CD4-positive, alpha-beta memory T cell (primary cell): ENCODE data around the gene DYNC1I1. TPM values are rescaled to one million over a fixed set of nuclear protein-coding genes. Genes with fewer than 3 reads are reported as not detected.

ENCODE experiments used
- CTCF ChIA-PET: fragments of 350-600 bp; sonication (Branson Sonifier 250); formaldehyde crosslinking; loops from one replicate; lab custom pipeline; 2021; ENCODE audit warnings: inconsistent platforms; ENCODE audit not compliant: partially characterized antibody; lab: Charles Lee
- POLR2A ChIA-PET: fragments of 350-600 bp; sonication (Branson Sonifier 250); formaldehyde crosslinking; loops from one replicate; lab custom pipeline; 2021; ENCODE audit not compliant: partially characterized antibody; lab: Charles Lee
- DNase-seq, 5 donors: peaks; one replicate each; pipeline versions ENCODE4 v3.0.0 to v3.0.0-alpha.2; 2020 to 2022; ENCODE audit warnings: mixed read lengths in 1 of 5
- H3K27ac ChIP-seq: one replicate; pipeline ENCODE4 v1.7.0; 2013; ENCODE audit warnings: low read depth, low read length
- H3K27me3 ChIP-seq: 2 replicates; pipeline ENCODE4 v1.7.0; 2013; ENCODE audit warnings: mild to moderate bottlenecking, low read length, moderate library complexity; ENCODE audit not compliant: insufficient read depth
- H3K36me3 ChIP-seq: 2 replicates; pipeline ENCODE4 v1.7.0; 2013; ENCODE audit warnings: mild to moderate bottlenecking, low read length, moderate library complexity; ENCODE audit not compliant: insufficient read depth
- H3K4me1 ChIP-seq: 2 replicates; pipeline ENCODE4 v1.7.0; 2013; ENCODE audit warnings: mild to moderate bottlenecking, low read length, moderate library complexity; ENCODE audit not compliant: insufficient read depth
- H3K4me3 ChIP-seq, 2 donors: one replicate each; pipeline ENCODE4 v1.7.0; 2013; ENCODE audit warnings: low read length in 2 of 2, mild to moderate bottlenecking in 1 of 2
- H3K9me3 ChIP-seq, 2 donors: one replicate each; pipeline ENCODE4 v1.7.0; 2013; ENCODE audit warnings: low read length in 2 of 2, control low read depth in 1 of 2; ENCODE audit not compliant: control insufficient read depth in 1 of 2
- H3K27ac Mint-ChIP-seq, 7 donors: one replicate each; pipeline ENCODE4 v1.8.0; 2020 to 2021; ENCODE audit warnings: mixed read lengths in 7 of 7, mild to moderate bottlenecking in 6 of 7, inconsistent platforms in 3 of 7, moderate library complexity in 3 of 7
- H3K27me3 Mint-ChIP-seq, 2 donors: one replicate each; pipeline ENCODE4 v1.8.0; 2020 to 2021; ENCODE audit warnings: mixed read lengths in 2 of 2
- H3K36me3 Mint-ChIP-seq, 2 donors: one replicate each; pipeline ENCODE4 v1.8.0; 2020 to 2021; ENCODE audit warnings: mixed read lengths in 2 of 2, inconsistent platforms in 1 of 2, mild to moderate bottlenecking in 1 of 2
- H3K4me1 Mint-ChIP-seq, 4 donors: one replicate each; pipeline ENCODE4 v1.8.0; 2020 to 2021; ENCODE audit warnings: mixed read lengths in 4 of 4, mild to moderate bottlenecking in 1 of 4
- H3K4me3 Mint-ChIP-seq, 8 donors: one replicate each; pipeline ENCODE4 v1.8.0; 2020 to 2021; ENCODE audit warnings: mixed read lengths in 8 of 8, mild to moderate bottlenecking in 7 of 8, moderate library complexity in 6 of 8, inconsistent platforms in 3 of 8
- H3K9me3 Mint-ChIP-seq, 8 donors: one replicate each; pipeline ENCODE4 v1.8.0; 2020 to 2021; ENCODE audit warnings: mixed read lengths in 8 of 8, mild to moderate bottlenecking in 5 of 8, inconsistent platforms in 3 of 8, moderate library complexity in 1 of 8
- intact Hi-C: fragments of 100-400 bp; cut with micrococcal nuclease; formaldehyde crosslinking; loops from one replicate; pipeline ENCODE4 v1.15.1; 2023
- polyA plus RNA-seq, 2 donors: library from polyadenylated mRNA; unstranded; fragments of 300-500 nt; fragmentation: Illumina TruSeq; gene quantifications; one replicate each; pipeline ENCODE4 v1.2.3, GENCODE V29; 2021
- total RNA-seq, 2 experiments: library from RNA; stranded (reverse); gene quantifications; one replicate each; pipeline ENCODE4 v1.2.3, GENCODE V29; 2021

DYNC1I1 gene
- total and polyA plus RNA-seq, 4 experiments from 2014 or later, result 0.33 TPM; not detected in 3

DNA sequence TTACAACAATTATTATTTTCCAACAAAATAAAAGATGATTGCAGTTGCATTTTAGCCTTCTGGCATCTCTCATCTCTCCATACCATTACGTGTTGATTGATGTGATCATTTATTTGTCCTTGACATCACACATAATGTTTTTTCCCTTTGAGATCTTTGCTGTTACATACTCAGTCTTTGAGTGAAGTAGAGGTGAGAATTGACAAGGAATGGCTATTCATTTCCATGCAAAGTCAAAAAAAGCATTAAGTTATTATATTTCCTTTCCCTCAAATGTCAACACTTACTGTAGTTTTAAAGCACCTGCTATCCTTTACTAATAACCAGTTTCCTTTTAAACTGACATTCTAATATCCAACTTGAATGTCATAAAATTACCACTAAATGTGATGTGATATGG is 33.6 kb downstream of the DYNC1I1 start:
- peaks cover 0 to 4% of the 10 kb centered on the region in 2 donors for H3K27me3 Mint-ChIP-seq

DNA sequence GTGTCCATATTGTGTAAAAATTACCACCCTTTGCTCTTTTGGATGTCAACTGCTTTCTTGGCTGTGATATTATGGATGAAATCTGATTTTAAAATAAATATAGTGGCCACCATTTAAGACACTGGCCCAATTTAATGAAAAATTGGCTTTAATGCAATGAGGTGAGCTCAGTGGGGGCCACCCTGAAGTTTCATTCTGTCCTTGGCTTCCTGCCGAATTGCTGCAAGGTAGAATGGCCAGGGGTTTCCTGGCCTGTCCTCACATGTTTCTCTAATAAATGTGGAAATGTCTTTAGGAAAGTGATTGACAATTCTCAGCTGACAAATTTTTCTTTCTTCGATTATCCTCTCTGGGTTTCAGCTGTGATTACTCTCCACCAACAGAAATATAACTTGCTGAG is 36.0 kb downstream of the DYNC1I1 start:
- Mint-ChIP-seq H3K27ac (no peak overlapping the region), H3K36me3 (no peaks in the 10 kb centered on the region), H3K27me3 (peaks cover 0 to 4% of the 10 kb centered on the region in 2 donors), H3K4me1 (no peaks in the 10 kb centered on the region), H3K4me3 (no peak overlapping the region), H3K9me3 (no peaks in the 10 kb centered on the region)
- H3K9me3 ChIP-seq, result no peaks in the 10 kb centered on the region
- ChIA-PET POLR2A (no interaction called here), CTCF (no interaction called here)
- H3K27ac ChIP-seq, result no peak overlapping the region
- H3K27me3 ChIP-seq, result no peaks in the 10 kb centered on the region
- no peaks in the 10 kb centered on the region for H3K36me3 ChIP-seq
- no peak overlapping the region for H3K4me3 ChIP-seq
- intact Hi-C loops, result no loop called here
- DNase-seq, result no peak
- no peaks in the 10 kb centered on the region for H3K4me1 ChIP-seq

More for the DNA sequence above, 33.6 kb downstream of the DYNC1I1 start:
- no peak overlapping the region for H3K27ac Mint-ChIP-seq
- POLR2A ChIA-PET, result no interaction called here
- Histone ChIP-seq H3K36me3 (no peaks in the 10 kb centered on the region), H3K9me3 (no peaks in the 10 kb centered on the region), H3K4me1 (no peaks in the 10 kb centered on the region), H3K27me3 (no peaks in the 10 kb centered on the region), H3K4me3 (no peak overlapping the region), H3K27ac (no peak overlapping the region)
- no peak overlapping the region for H3K4me3 Mint-ChIP-seq
- intact Hi-C loops, result no loop called here
- H3K9me3 Mint-ChIP-seq, result peaks cover 0 to 3% (median 0%) of the 10 kb centered on the region in 8 donors
- DNase-seq, result no peak
- CTCF ChIA-PET, result no interaction called here
- H3K4me1 Mint-ChIP-seq, result no peaks in the 10 kb centered on the region
- no peaks in the 10 kb centered on the region for H3K36me3 Mint-ChIP-seq

GRCh38 chr7:95811846-95812445 is 39.6 kb downstream of the DYNC1I1 start:
- intact Hi-C loops, result no loop called here
- no peaks in the 10 kb centered on the region for H3K27me3 ChIP-seq
- no peak overlapping the region for H3K4me3 ChIP-seq
- Mint-ChIP-seq H3K4me1 (no peaks in the 10 kb centered on the region), H3K27me3 (peaks cover 0 to 4% of the 10 kb centered on the region in 2 donors), H3K4me3 (no peak overlapping the region), H3K9me3 (peaks cover 0 to 1% (median 0%) of the 10 kb centered on the region in 8 donors), H3K27ac (no peak overlapping the region), H3K36me3 (no peaks in the 10 kb centered on the region)
- CTCF ChIA-PET, result no interaction called here
- POLR2A ChIA-PET, result no interaction called here
- DNase-seq, result no peak
- H3K9me3 ChIP-seq, result no peaks in the 10 kb centered on the region
- no peak overlapping the region for H3K27ac ChIP-seq
- no peaks in the 10 kb centered on the region for H3K4me1 ChIP-seq
- H3K36me3 ChIP-seq, result no peaks in the 10 kb centered on the region

GRCh38 chr7:95814721-95815120 is 42.4 kb downstream of the DYNC1I1 start:
- no peaks in the 10 kb centered on the region for H3K36me3 Mint-ChIP-seq
- no peak for DNase-seq

GRCh38 chr7:95817866-95818640 is 45.7 kb downstream of the DYNC1I1 start:
- intact Hi-C loops, result no loop called here
- Mint-ChIP-seq H3K27ac (no peak overlapping the region), H3K9me3 (peaks cover 0 to 2% (median 0%) of the 10 kb centered on the region in 8 donors), H3K4me1 (no peaks in the 10 kb centered on the region), H3K4me3 (no peak overlapping the region), H3K27me3 (no peaks in the 10 kb centered on the region), H3K36me3 (no peaks in the 10 kb centered on the region)
- ChIA-PET POLR2A (no interaction called here), CTCF (no interaction called here)
- no peak overlapping the region for H3K27ac ChIP-seq
- DNase-seq, result no peak
- H3K27me3 ChIP-seq, result peaks cover 5% of the 10 kb centered on the region
- H3K9me3 ChIP-seq, result no peaks in the 10 kb centered on the region
- H3K4me1 ChIP-seq, result no peaks in the 10 kb centered on the region
- H3K4me3 ChIP-seq, result no peak overlapping the region
- H3K36me3 ChIP-seq, result no peaks in the 10 kb centered on the region

More at GRCh38 chr7:95814721-95815120, 42.4 kb downstream of the DYNC1I1 start:
- Mint-ChIP-seq H3K9me3 (peaks cover 0 to 2% (median 0%) of the 10 kb centered on the region in 8 donors), H3K27ac (no peak overlapping the region), H3K27me3 (no peaks in the 10 kb centered on the region), H3K4me1 (no peaks in the 10 kb centered on the region), H3K4me3 (no peak overlapping the region)
- H3K27ac ChIP-seq, result no peak overlapping the region
- no peak overlapping the region for H3K4me3 ChIP-seq
- POLR2A ChIA-PET, result no interaction called here
- H3K27me3 ChIP-seq, result no peaks in the 10 kb centered on the region
- no peaks in the 10 kb centered on the region for H3K9me3 ChIP-seq
- CTCF ChIA-PET, result no interaction called here
- no peaks in the 10 kb centered on the region for H3K36me3 ChIP-seq
- no peaks in the 10 kb centered on the region for H3K4me1 ChIP-seq
- intact Hi-C loops, result no loop called here

DNA sequence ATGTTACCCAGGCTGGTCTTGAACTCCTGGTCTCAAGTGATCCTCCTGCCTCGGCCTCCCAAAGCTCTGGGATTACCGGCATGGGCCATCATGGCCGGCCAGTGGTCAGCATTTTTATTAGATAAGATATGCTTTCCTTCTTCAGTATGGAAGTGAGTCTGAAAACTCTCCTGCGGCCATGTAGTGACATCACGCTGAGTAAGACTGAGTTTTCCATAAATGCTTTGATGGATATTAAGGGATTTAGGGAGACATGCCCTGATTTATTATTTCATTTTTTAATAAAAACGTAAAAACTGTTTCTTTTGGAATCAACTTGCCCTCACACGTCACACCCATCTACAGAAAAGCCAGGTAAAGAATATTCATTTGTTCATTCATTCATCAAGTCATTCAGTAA is 48.4 kb downstream of the DYNC1I1 start:
- Mint-ChIP-seq H3K27me3 (no peaks in the 10 kb centered on the region), H3K27ac (no peak overlapping the region), H3K9me3 (peaks cover 0 to 2% (median 0%) of the 10 kb centered on the region in 8 donors), H3K36me3 (no peaks in the 10 kb centered on the region), H3K4me1 (no peaks in the 10 kb centered on the region), H3K4me3 (no peak overlapping the region)
- no peaks in the 10 kb centered on the region for H3K4me1 ChIP-seq
- H3K27me3 ChIP-seq, result peaks cover 5% of the 10 kb centered on the region
- no peak overlapping the region for H3K27ac ChIP-seq
- CTCF ChIA-PET, result no interaction called here
- no peaks in the 10 kb centered on the region for H3K9me3 ChIP-seq
- intact Hi-C loops, result no loop called here
- DNase-seq, result no peak
- H3K4me3 ChIP-seq, result no peak overlapping the region
- no peaks in the 10 kb centered on the region for H3K36me3 ChIP-seq
- POLR2A ChIA-PET, result no interaction called here

GRCh38 chr7:95822717-95823116 is 50.4 kb downstream of the DYNC1I1 start:
- Mint-ChIP-seq H3K36me3 (no peaks in the 10 kb centered on the region), H3K27ac (no peak overlapping the region), H3K27me3 (no peaks in the 10 kb centered on the region), H3K4me3 (no peak overlapping the region), H3K4me1 (no peaks in the 10 kb centered on the region), H3K9me3 (no peaks in the 10 kb centered on the region)
- H3K4me3 ChIP-seq, result no peak overlapping the region
- intact Hi-C loops, result no loop called here
- DNase-seq, result no peak
- H3K4me1 ChIP-seq, result no peaks in the 10 kb centered on the region
- H3K27ac ChIP-seq, result no peak overlapping the region
- POLR2A ChIA-PET, result no interaction called here
- H3K9me3 ChIP-seq, result no peaks in the 10 kb centered on the region
- H3K27me3 ChIP-seq, result peaks cover 5% of the 10 kb centered on the region
- CTCF ChIA-PET, result no interaction called here
- no peaks in the 10 kb centered on the region for H3K36me3 ChIP-seq
